ENCODE data around the gene UVRAG.
"Not testable (repeated sequence)": the region's sequence is repeated elsewhere in the genome, so short reads cannot be mapped to it uniquely, and the experiment has no call there.

Gene UVRAG

DNA sequence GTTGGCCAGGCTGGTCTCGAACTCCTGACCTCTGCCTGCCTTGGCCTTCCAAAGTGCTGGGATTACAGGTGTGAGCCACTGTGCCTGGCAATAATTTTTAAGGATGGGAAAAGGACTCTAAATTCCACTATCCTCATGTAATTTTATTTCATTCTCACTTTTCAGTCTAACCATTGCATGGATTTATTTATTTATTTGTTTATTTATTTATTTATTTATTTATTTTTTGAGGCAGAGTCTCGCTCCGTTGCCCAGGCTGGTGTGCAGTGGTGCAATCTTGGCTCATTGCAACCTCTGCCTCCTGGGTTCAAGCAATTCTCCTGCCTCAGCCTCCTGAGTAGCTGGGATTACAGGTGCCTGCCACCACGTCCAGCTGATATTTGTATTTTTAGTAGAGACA lies 38.6 kb downstream of the UVRAG start:
- H3K4me1 Mint-ChIP-seq, H3K9me3 Mint-ChIP-seq, H3K27me3 Mint-ChIP-seq, H3K4me3 Mint-ChIP-seq, H3K27ac Mint-ChIP-seq, DNase-seq: not testable (repeated sequence)
- H3K36me3 Mint-ChIP-seq: peaks cover 12% of the 10 kb centered on the region
- CTCF ChIA-PET: interaction anchor here (1.2 kb wide), 1 partner anchor 49 kb away, joined by 4 read pairs; no protein-coding TSS in a partner anchor

DNA sequence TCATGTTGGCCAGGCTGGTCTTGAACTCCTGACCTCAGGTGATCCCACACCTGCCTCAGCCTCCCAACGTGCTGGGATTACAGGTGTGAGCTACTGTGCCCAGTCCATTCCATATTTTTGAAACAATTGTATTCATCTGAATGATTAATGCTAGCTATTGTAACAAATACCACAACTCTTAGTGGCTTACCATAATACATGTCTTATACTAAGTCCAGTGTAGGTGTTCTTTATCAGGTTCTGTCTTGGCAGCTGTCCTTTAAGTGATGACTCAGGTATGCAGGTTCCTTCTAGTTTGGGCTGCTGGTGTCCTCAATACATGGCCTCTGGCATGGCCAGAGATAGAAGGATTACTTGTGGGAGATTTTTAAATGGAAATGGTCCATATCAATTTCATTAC lies 39.0 kb downstream of the UVRAG start:
- H3K9me3 Mint-ChIP-seq: no peaks in the 10 kb centered on the region
- peaks cover 12% of the 10 kb centered on the region for H3K36me3 Mint-ChIP-seq
- CTCF ChIA-PET: interaction anchor here (1.2 kb wide), 1 partner anchor 50 kb away, joined by 4 read pairs; no protein-coding TSS in a partner anchor
- H3K27ac Mint-ChIP-seq: no peak overlapping the region
- H3K27me3 Mint-ChIP-seq: no peaks in the 10 kb centered on the region
- no peak for DNase-seq
- H3K4me3 Mint-ChIP-seq: no peak overlapping the region
- peaks cover 8% of the 10 kb centered on the region for H3K4me1 Mint-ChIP-seq

DNA sequence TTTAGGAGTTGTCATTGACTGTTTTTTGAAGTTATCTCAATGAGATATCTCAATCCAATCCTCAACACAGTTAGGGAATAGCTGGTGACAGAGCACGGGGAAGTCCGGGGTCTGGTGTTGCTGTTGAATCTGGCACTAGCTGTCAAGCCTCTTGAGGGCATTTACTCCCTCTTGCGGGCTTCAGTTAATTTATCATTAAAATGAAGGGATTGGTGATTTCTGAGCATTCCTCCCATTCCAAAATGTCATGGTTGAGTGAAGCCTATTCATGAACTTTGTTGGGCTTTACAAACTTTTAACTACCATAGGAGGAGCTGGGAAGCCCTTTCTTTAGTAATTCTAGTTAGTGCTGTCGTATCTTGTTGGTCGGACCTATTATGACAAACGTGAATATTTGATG lies 40.2 kb downstream of the UVRAG start:
- peaks cover 8% of the 10 kb centered on the region for H3K4me1 Mint-ChIP-seq
- peaks cover 12% of the 10 kb centered on the region for H3K36me3 Mint-ChIP-seq
- no peaks in the 10 kb centered on the region for H3K27me3 Mint-ChIP-seq
- H3K9me3 Mint-ChIP-seq: no peaks in the 10 kb centered on the region
- CTCF ChIA-PET: interaction anchor here (1.3 kb wide), 1 partner anchor 52 kb away, joined by 3 read pairs; no protein-coding TSS in a partner anchor
- DNase-seq: no peak
- H3K4me3 Mint-ChIP-seq: no peak overlapping the region
- no peak overlapping the region for H3K27ac Mint-ChIP-seq

DNA sequence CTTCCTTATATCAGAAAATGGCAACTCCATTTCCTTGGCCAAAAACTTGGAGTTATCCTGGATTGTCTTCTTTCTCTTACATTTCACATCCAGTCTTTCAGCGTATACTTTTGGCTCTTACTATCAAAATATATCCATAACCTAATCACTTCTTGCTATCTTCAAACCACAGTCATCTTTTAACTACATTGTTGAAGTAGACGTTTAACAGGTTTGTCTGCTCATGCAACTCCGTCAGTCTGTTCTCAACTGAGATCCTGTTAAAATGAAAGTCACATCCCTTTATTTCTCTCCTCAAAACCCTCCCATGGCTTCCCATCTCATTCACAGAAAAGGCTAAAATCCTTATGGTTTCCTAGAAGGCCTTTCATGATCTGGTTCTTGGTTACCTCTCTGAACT lies 41.9 kb downstream of the UVRAG start:
- H3K27me3 Mint-ChIP-seq: no peaks in the 10 kb centered on the region
- DNase-seq: no peak
- H3K4me3 Mint-ChIP-seq: no peak overlapping the region
- no peak overlapping the region for H3K27ac Mint-ChIP-seq
- H3K9me3 Mint-ChIP-seq: no peaks in the 10 kb centered on the region
- CTCF ChIA-PET: interaction anchor here (0.8 kb wide), 1 partner anchor 54 kb away, joined by 3 read pairs; no protein-coding TSS in a partner anchor
- H3K4me1 Mint-ChIP-seq: no peaks in the 10 kb centered on the region
- peaks cover 14% of the 10 kb centered on the region for H3K36me3 Mint-ChIP-seq

GRCh38 chr11:75858042-75858441 lies 43.0 kb downstream of the UVRAG start:
- Mint-ChIP-seq H3K27ac (no peak overlapping the region), H3K4me3 (no peak overlapping the region), H3K4me1 (no peaks in the 10 kb centered on the region), H3K27me3 (no peaks in the 10 kb centered on the region), H3K36me3 (peaks cover 12% of the 10 kb centered on the region), H3K9me3 (no peaks in the 10 kb centered on the region)
- CTCF ChIA-PET: no interaction called here
- no peak for DNase-seq

- no peaks in the 10 kb centered on the region for H3K9me3 Mint-ChIP-seq
- H3K27me3 Mint-ChIP-seq: no peaks in the 10 kb centered on the region
- H3K4me1 Mint-ChIP-seq: no peaks in the 10 kb centered on the region
- H3K36me3 Mint-ChIP-seq: peaks cover 12% of the 10 kb centered on the region
- no peak overlapping the region for H3K27ac Mint-ChIP-seq
- CTCF ChIA-PET: no interaction called here
- DNase-seq: no peak
- no peak overlapping the region for H3K4me3 Mint-ChIP-seq
Measured at GRCh38 chr11:75858613-75859012, 43.6 kb downstream of the UVRAG start.

DNA sequence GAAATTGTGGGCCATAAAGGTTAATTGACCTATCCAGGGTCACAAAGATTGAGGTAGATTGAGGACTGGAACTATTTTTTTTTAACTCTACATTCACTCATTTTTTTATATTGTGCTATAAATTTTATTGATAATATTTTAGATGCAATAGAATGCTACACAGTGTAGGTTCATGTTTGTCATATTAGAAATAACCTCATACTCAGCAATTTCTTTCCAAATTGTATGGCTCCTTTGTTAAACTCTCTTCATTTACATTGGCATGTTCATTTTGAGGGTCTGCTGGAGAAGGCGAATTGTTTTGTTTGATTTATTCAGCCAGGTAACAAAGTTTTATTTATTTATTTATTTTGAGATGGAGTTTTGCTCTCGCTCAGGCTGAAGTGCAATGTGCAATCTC lies 44.6 kb downstream of the UVRAG start:
- DNase-seq: no peak
- Mint-ChIP-seq H3K27ac (no peak overlapping the region), H3K27me3 (no peaks in the 10 kb centered on the region), H3K36me3 (peaks cover 10% of the 10 kb centered on the region), H3K4me1 (no peaks in the 10 kb centered on the region), H3K9me3 (no peaks in the 10 kb centered on the region), H3K4me3 (no peak overlapping the region)
- CTCF ChIA-PET: interaction anchor here (0.6 to 0.9 kb wide), 2 partner anchors 27 to 56 kb away, joined by 3 to 4 read pairs; no protein-coding TSS in a partner anchor

DNA sequence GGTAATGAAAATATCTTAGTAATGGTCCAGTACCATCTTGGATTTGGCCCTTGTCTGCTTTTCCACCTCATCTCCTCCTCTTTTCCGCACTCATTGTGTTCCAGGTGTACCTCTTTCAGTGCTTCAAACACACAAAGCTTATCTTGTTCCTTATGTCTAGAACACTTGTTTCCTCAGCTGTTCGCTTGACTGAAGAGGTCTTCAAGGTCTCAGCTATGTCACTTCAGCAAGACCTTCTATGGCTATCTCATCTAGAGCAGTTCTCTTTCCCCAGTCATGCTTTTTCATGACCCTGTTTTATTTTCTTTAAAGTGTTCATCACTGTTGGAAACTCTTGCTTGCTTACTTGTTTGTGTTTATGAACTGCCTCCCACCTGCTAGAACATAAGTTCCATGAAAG lies 47.4 kb downstream of the UVRAG start:
- no peaks in the 10 kb centered on the region for H3K27me3 Mint-ChIP-seq
- no peak for DNase-seq
- no peaks in the 10 kb centered on the region for H3K9me3 Mint-ChIP-seq
- peaks cover 8% of the 10 kb centered on the region for H3K36me3 Mint-ChIP-seq
- H3K27ac Mint-ChIP-seq: no peak overlapping the region
- H3K4me3 Mint-ChIP-seq: no peak overlapping the region
- no peaks in the 10 kb centered on the region for H3K4me1 Mint-ChIP-seq
- CTCF ChIA-PET: interaction anchor here (8.3 kb wide), 1 partner anchor 60 kb away, joined by 133 read pairs; no protein-coding TSS in a partner anchor

- Mint-ChIP-seq H3K27me3 (no peaks in the 10 kb centered on the region), H3K27ac (no peak overlapping the region), H3K36me3 (peaks cover 1% of the 10 kb centered on the region), H3K9me3 (no peaks in the 10 kb centered on the region), H3K4me3 (no peak overlapping the region), H3K4me1 (peaks cover 4% of the 10 kb centered on the region)
- peak; percentile 56 for DNase-seq
- CTCF ChIA-PET: interaction anchor here (0.6 to 8.3 kb wide), 15 partner anchors 28 to 290 kb away, joined by 3 to 133 read pairs (median 5); partner anchors contain the start of genes MOGAT2 and UVRAG
Measured at GRCh38 chr11:75867778-75868374, 52.9 kb downstream of the UVRAG start.

- no peak overlapping the region for H3K27ac Mint-ChIP-seq
Measured at GRCh38 chr11:75868990-75869389, 54.0 kb downstream of the UVRAG start.

GRCh38 chr11:75869661-75870455 lies 54.8 kb downstream of the UVRAG start:
- Mint-ChIP-seq H3K36me3 (peaks cover 1% of the 10 kb centered on the region), H3K27ac (no peak overlapping the region), H3K4me1 (peaks cover 6% of the 10 kb centered on the region), H3K9me3 (no peaks in the 10 kb centered on the region), H3K27me3 (no peaks in the 10 kb centered on the region), H3K4me3 (no peak overlapping the region)
- CTCF ChIA-PET: interaction anchor here (0.6 to 8.3 kb wide), 6 partner anchors 52 to 702 kb away, joined by 3 to 133 read pairs (median 6); no protein-coding TSS in a partner anchor
- no peak for DNase-seq

More at GRCh38 chr11:75868990-75869389, 54.0 kb downstream of the UVRAG start:
- no peaks in the 10 kb centered on the region for H3K27me3 Mint-ChIP-seq
- DNase-seq: no peak
- H3K9me3 Mint-ChIP-seq: no peaks in the 10 kb centered on the region
- H3K4me1 Mint-ChIP-seq: peaks cover 6% of the 10 kb centered on the region
- peaks cover 1% of the 10 kb centered on the region for H3K36me3 Mint-ChIP-seq
- H3K4me3 Mint-ChIP-seq: no peak overlapping the region
- CTCF ChIA-PET: interaction anchor here (0.6 to 8.3 kb wide), 11 partner anchors 29 to 703 kb away, joined by 3 to 133 read pairs (median 4); no protein-coding TSS in a partner anchor

DNA sequence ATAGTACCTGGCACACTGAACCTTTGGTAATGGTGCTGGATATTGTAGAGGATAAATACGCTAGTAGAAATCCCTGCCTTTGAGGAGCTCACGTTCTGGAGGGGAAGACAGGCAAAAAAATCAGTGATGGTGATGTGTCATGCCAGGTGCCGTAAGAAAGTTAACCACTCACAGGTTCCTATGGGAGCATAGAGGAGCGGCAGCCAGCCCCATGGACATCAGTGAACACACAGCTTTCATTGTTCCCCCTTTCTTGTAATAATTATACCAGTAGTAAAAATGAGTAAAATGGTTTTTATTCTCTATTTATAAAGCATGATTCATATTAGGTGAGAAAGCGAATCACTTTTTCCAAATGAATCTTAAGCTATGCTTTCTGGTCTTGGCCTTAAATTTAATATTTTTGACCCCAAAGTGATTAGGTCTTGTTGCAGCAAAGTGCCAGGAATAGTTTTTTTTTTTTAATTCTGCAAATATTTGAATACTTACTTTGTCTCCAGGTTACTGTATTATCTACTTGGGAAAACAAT lies 57.9 kb downstream of the UVRAG start:
- Mint-ChIP-seq H3K36me3 (no peaks in the 10 kb centered on the region), H3K27me3 (no peaks in the 10 kb centered on the region), H3K9me3 (no peaks in the 10 kb centered on the region), H3K4me1 (peaks cover 6% of the 10 kb centered on the region), H3K4me3 (no peak overlapping the region), H3K27ac (no peak overlapping the region)
- CTCF ChIA-PET: interaction anchor here (0.8 to 1.4 kb wide), 2 partner anchors 80 to 279 kb away, joined by 3 to 5 read pairs; no protein-coding TSS in a partner anchor
- no peak for DNase-seq

DNA sequence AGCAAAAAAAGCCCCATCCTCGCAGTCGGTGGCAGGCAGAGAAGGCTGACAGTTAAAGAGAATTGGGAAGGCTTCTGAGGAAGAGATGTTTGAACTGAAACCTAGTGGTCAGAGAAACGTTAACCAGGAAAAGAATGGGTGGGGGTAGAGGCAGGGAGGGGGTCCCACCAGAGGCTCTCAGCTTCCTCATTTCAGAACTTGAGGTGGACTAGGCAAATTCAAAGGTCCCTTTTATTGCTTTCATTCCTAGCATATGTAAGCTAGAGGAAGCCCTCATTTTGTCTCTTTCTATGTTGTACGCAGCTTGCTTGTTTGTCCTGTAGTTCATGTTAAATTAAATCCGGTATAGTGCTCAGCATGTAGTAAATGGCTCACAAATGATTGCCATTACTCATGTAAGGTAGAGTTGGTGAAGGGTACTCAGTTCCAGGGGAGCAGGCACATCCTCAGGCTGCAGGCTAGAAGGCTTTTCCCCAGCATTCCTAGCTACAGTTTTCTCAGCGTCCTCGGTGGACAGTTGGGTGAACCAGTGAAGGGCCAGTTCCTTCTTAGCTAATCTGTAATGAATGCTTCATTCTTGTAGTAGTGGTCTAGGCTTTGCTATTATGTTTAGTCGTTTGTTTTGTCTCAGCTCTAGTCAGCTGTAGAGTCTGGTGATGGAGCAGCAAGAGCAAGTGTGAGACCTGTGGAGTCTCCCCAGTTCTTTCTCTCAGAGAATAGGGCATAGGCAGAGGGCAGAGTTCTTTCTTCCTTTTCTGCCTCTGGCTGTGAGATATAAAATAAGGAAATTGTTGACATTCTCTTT lies 58.6 kb downstream of the UVRAG start:
- no peaks in the 10 kb centered on the region for H3K9me3 Mint-ChIP-seq
- H3K27ac Mint-ChIP-seq: no peak overlapping the region
- no peak overlapping the region for H3K4me3 Mint-ChIP-seq
- H3K27me3 Mint-ChIP-seq: no peaks in the 10 kb centered on the region
- DNase-seq: no peak
- H3K36me3 Mint-ChIP-seq: no peaks in the 10 kb centered on the region
- CTCF ChIA-PET: interaction anchor here (0.9 to 1.4 kb wide), 3 partner anchors 150 to 279 kb away, joined by 3 to 5 read pairs (median 3); no protein-coding TSS in a partner anchor
- H3K4me1 Mint-ChIP-seq: peaks cover 6% of the 10 kb centered on the region
